PFSK-1 (cell line): ENCODE measurements around the gene EML1.

Experiments used
- REST ChIP-seq, 2 experiments: IDR thresholded peaks; 2 replicates each; pipeline versions ENCODE4 v1.6.1 to v1.8.0; 2011 to 2012; ENCODE audit warnings: low read depth in 2 of 2, low read length in 2 of 2, control low read depth in 1 of 2, inconsistent platforms in 1 of 2, mild to moderate bottlenecking in 1 of 2, moderate library complexity in 1 of 2; ENCODE audit not compliant: insufficient read depth in 1 of 2
- SIN3A ChIP-seq: IDR thresholded peaks from 2 replicates; pipeline ENCODE4 v1.6.1; 2012; ENCODE audit warnings: mild to moderate bottlenecking, low read length, moderate library complexity, borderline replicate concordance; ENCODE audit not compliant: insufficient read depth

GRCh38 chr14:99817331-99817730 lies 24.1 kb downstream of the EML1 start:
- TF ChIP-seq SIN3A (no peak), REST (IDR thresholded peaks at IDR 0.05; ENCODE audit: insufficient read depth in 1 of 2, low read depth in 2 of 2, low read length in 2 of 2) (no peak)
